Large intestine (tissue), 3 donors: Measurements from ENCODE around the gene DNAJC3. TPM values are rescaled to one million over a fixed set of nuclear protein-coding genes. Genes with fewer than 3 reads are reported as not detected.
"Not testable (repeated sequence)": the region's sequence is repeated elsewhere in the genome, so short reads cannot be mapped to it uniquely, and the experiment has no call there.

Experiments used
- DNase-seq, 2 donors: peaks; one replicate each; pipeline versions ENCODE4 v3.0.0 to v3.0.0-alpha.2; 2013
- H3K27ac ChIP-seq: one replicate; pipeline ENCODE4 v1.5.1; 2013; ENCODE audit warnings: low read length
- H3K27me3 ChIP-seq: 2 replicates; pipeline ENCODE4 v1.6.1; 2013; ENCODE audit warnings: low read length; ENCODE audit not compliant: control insufficient read depth, insufficient read depth
- H3K36me3 ChIP-seq: 2 replicates; pipeline ENCODE4 v1.6.1; 2013; ENCODE audit warnings: low read length; ENCODE audit not compliant: control insufficient read depth, insufficient read depth
- H3K4me1 ChIP-seq: one replicate; pipeline ENCODE4 v1.6.1; 2013; ENCODE audit warnings: low read length; ENCODE audit not compliant: control insufficient read depth, insufficient read depth
- H3K4me3 ChIP-seq: one replicate; pipeline ENCODE4 v1.5.1; 2013; ENCODE audit warnings: low read length
- H3K9me3 ChIP-seq: one replicate; pipeline ENCODE4 v1.6.1; 2013; ENCODE audit warnings: mild to moderate bottlenecking, low read depth, low read length, moderate library complexity; ENCODE audit not compliant: control insufficient read depth
- WGBS: methylation state at CpG from one replicate; pipeline ENCODE4 v1.1.5; 2013; ENCODE audit warnings: low lambda C conversion rate; ENCODE audit not compliant: insufficient coverage; 5-methylcytosine and 5-hydroxymethylcytosine counted together
- polyA plus RNA-seq: library from polyadenylated mRNA; unstranded; fragments of 120-200 nt; gene quantifications from one replicate; pipeline ENCODE4 v1.2.1, GENCODE V29; 2013

The DNAJC3 gene
- polyA plus RNA-seq, 1 donor, result 38.8 TPM

- DNase-seq, H3K27ac ChIP-seq, H3K9me3 ChIP-seq, H3K4me3 ChIP-seq, H3K27me3 ChIP-seq, H3K4me1 ChIP-seq: not testable (repeated sequence)
- peaks cover 35% of the 10 kb centered on the region for H3K36me3 ChIP-seq
- 100% methylated on average over 2 of the region's 4 CpGs for WGBS
These were observed 35.9 kb downstream of the DNAJC3 start for GRCh38 chr13:95712846-95713245.

- 100% methylated on average over 2 of the region's 3 CpGs for WGBS
- H3K27ac ChIP-seq, result no peak overlapping the region
- H3K4me3 ChIP-seq, result no peak overlapping the region
- H3K4me1 ChIP-seq, result no peaks in the 10 kb centered on the region
- peaks cover 8% of the 10 kb centered on the region for H3K9me3 ChIP-seq
- peaks cover 35% of the 10 kb centered on the region for H3K36me3 ChIP-seq
- H3K27me3 ChIP-seq, result no peaks in the 10 kb centered on the region
- no peak for DNase-seq
These were observed 36.7 kb downstream of the DNAJC3 start for GRCh38 chr13:95713651-95714050.

GRCh38 chr13:95714142-95714832 is 37.3 kb downstream of the DNAJC3 start:
- Histone ChIP-seq H3K36me3 (peaks cover 37% of the 10 kb centered on the region), H3K27me3 (no peaks in the 10 kb centered on the region), H3K9me3 (peaks cover 8% of the 10 kb centered on the region), H3K4me3 (no peak overlapping the region), H3K27ac (no peak overlapping the region), H3K4me1 (no peaks in the 10 kb centered on the region)
- no peak for DNase-seq
- 100% methylated on average over 2 of the region's 3 CpGs for whole genome bisulfite sequencing

- Histone ChIP-seq H3K27me3 (no peaks in the 10 kb centered on the region), H3K36me3 (peaks cover 30% of the 10 kb centered on the region), H3K4me1 (no peaks in the 10 kb centered on the region), H3K9me3 (peaks cover 7% of the 10 kb centered on the region), H3K27ac (no peak overlapping the region), H3K4me3 (no peak overlapping the region)
- WGBS, result no CpG with 5 or more reads among the region's 11 CpGs
- DNase-seq, result no peak
These were observed 39.3 kb downstream of the DNAJC3 start for GRCh38 chr13:95716231-95716630.

GRCh38 chr13:95722241-95722640 is 45.3 kb downstream of the DNAJC3 start:
- Histone ChIP-seq H3K27me3 (no peaks in the 10 kb centered on the region), H3K9me3 (no peaks in the 10 kb centered on the region), H3K36me3 (peaks cover 7% of the 10 kb centered on the region), H3K4me1 (no peaks in the 10 kb centered on the region), H3K4me3 (no peak overlapping the region), H3K27ac (no peak overlapping the region)
- no peak for DNase-seq
- no CpG with 5 or more reads among the region's 1 CpG for WGBS

- Histone ChIP-seq H3K27ac (no peak overlapping the region), H3K27me3 (no peaks in the 10 kb centered on the region), H3K4me1 (no peaks in the 10 kb centered on the region), H3K9me3 (no peaks in the 10 kb centered on the region), H3K4me3 (no peak overlapping the region), H3K36me3 (peaks cover 5% of the 10 kb centered on the region)
- no peak for DNase-seq
- no CpG with 5 or more reads among the region's 1 CpG for WGBS
These were observed 46.5 kb downstream of the DNAJC3 start for GRCh38 chr13:95723438-95723837.

- Histone ChIP-seq H3K4me3 (no peak overlapping the region), H3K4me1 (no peaks in the 10 kb centered on the region), H3K36me3 (peaks cover 5% of the 10 kb centered on the region), H3K27ac (no peak overlapping the region), H3K9me3 (peaks cover 3% of the 10 kb centered on the region), H3K27me3 (no peaks in the 10 kb centered on the region)
- no peak for DNase-seq
- 94% methylated on average over 2 of the region's 3 CpGs for WGBS
These were observed 47.3 kb downstream of the DNAJC3 start for GRCh38 chr13:95724252-95724651.

GRCh38 chr13:95726876-95727275 is 49.9 kb downstream of the DNAJC3 start:
- no peaks in the 10 kb centered on the region for H3K4me1 ChIP-seq
- H3K9me3 ChIP-seq, result peaks cover 8% of the 10 kb centered on the region
- no peak overlapping the region for H3K4me3 ChIP-seq
- no peak overlapping the region for H3K27ac ChIP-seq
- H3K36me3 ChIP-seq, result peaks cover 8% of the 10 kb centered on the region
- no peaks in the 10 kb centered on the region for H3K27me3 ChIP-seq
- 80% methylated on average over 1 of the region's 3 CpGs for WGBS
- no peak for DNase-seq

- H3K27ac ChIP-seq, result no peak overlapping the region
- WGBS, result no CpG with 5 or more reads among the region's 2 CpGs
These were observed 52.0 kb downstream of the DNAJC3 start for GRCh38 chr13:95728957-95729356.

GRCh38 chr13:95734124-95734523 is 57.2 kb downstream of the DNAJC3 start:
- H3K4me3 ChIP-seq, result no peak overlapping the region
- H3K4me1 ChIP-seq, result no peaks in the 10 kb centered on the region
- H3K36me3 ChIP-seq, result peaks cover 2% of the 10 kb centered on the region
- H3K27ac ChIP-seq, result no peak overlapping the region
- peak in 1 of 2 donors; percentile 14 for DNase-seq
- H3K9me3 ChIP-seq, result peaks cover 17% of the 10 kb centered on the region
- no peaks in the 10 kb centered on the region for H3K27me3 ChIP-seq
- WGBS, result 83% methylated on average over 1 of the region's 2 CpGs

More at GRCh38 chr13:95728957-95729356, 52.0 kb downstream of the DNAJC3 start:
- no peak for DNase-seq
- Histone ChIP-seq H3K4me3 (no peak overlapping the region), H3K4me1 (no peaks in the 10 kb centered on the region), H3K9me3 (peaks cover 15% of the 10 kb centered on the region), H3K27me3 (no peaks in the 10 kb centered on the region), H3K36me3 (peaks cover 8% of the 10 kb centered on the region)
